ENCODE measurements around the gene AP2B1.

The AP2B1 gene

GRCh38 chr17:35716897-35717465, 129.9 kb downstream of the AP2B1 start:
- peak; percentile 14 to 45 for DNase-seq (ENCODE audit: low read depth in 2 of 2)
- H3K4me3 ChIP-seq (replicated peaks in 1 of 2; ENCODE audit: low read depth in 2 of 2, low read length in 2 of 2): no peak overlapping the region
- TF ChIP-seq CTCF (IDR thresholded peaks at IDR 0.05; ENCODE audit: low read depth, low read length): no peak

- no peak for TF ChIP-seq CTCF (IDR thresholded peaks at IDR 0.05; ENCODE audit: low read depth, low read length)
- DNase-seq (ENCODE audit: low read depth in 2 of 2): no peak
- no peak overlapping the region for H3K4me3 ChIP-seq (replicated peaks in 1 of 2; ENCODE audit: low read depth in 2 of 2, low read length in 2 of 2)
These were observed 130.4 kb downstream of the AP2B1 start for GRCh38 chr17:35717475-35717874.

- H3K4me3 ChIP-seq (replicated peaks in 1 of 2; ENCODE audit: low read depth in 2 of 2, low read length in 2 of 2): no peak overlapping the region
- no peak for DNase-seq (ENCODE audit: low read depth in 2 of 2)
- TF ChIP-seq CTCF (IDR thresholded peaks at IDR 0.05; ENCODE audit: low read depth, low read length): no peak
These were observed 136.6 kb downstream of the AP2B1 start for GRCh38 chr17:35723735-35724134.

- TF ChIP-seq CTCF (IDR thresholded peaks at IDR 0.05; ENCODE audit: low read depth, low read length): no peak
- no peak for DNase-seq (ENCODE audit: low read depth in 2 of 2)
- H3K4me3 ChIP-seq (replicated peaks in 1 of 2; ENCODE audit: low read depth in 2 of 2, low read length in 2 of 2): no peak overlapping the region
These were observed 137.9 kb downstream of the AP2B1 start for GRCh38 chr17:35725058-35725457.

GRCh38 chr17:35725802-35726126, 138.6 kb downstream of the AP2B1 start:
- H3K4me3 ChIP-seq (replicated peaks in 1 of 2; ENCODE audit: low read depth in 2 of 2, low read length in 2 of 2): no peak overlapping the region
- DNase-seq (ENCODE audit: low read depth in 2 of 2): no peak
- no peak for TF ChIP-seq CTCF (IDR thresholded peaks at IDR 0.05; ENCODE audit: low read depth, low read length)

- H3K4me3 ChIP-seq (replicated peaks in 1 of 2; ENCODE audit: low read depth in 2 of 2, low read length in 2 of 2): no peak overlapping the region
- DNase-seq (ENCODE audit: low read depth in 2 of 2): peak; percentile 91 to 94
- no peak for TF ChIP-seq CTCF (IDR thresholded peaks at IDR 0.05; ENCODE audit: low read depth, low read length)
These were observed 139.2 kb downstream of the AP2B1 start for GRCh38 chr17:35726127-35726952.
